H1 (cell line): ENCODE results near the gene CELSR1.

Experiments
- BRCA1 ChIP-seq: IDR thresholded peaks from 2 replicates; pipeline ENCODE4 v1.6.1; 2012; ENCODE audit warnings: low read depth, low read length, improper control_type of control experiment
- CBX5 ChIP-seq: fragments of 300-800, 300-1000 bp; sonication (generic); IDR thresholded peaks from 2 replicates; pipeline ENCODE4 v1.7.1; 2016; ENCODE audit warnings: antibody characterized with exemption, low read length, low read depth
- CEBPB ChIP-seq: IDR thresholded peaks from 2 replicates; pipeline ENCODE4 v1.6.1; 2012; ENCODE audit warnings: low read depth, low read length
- FOSL1 ChIP-seq: IDR thresholded peaks from 2 replicates; pipeline ENCODE4 v1.6.1; 2011; ENCODE audit warnings: mild to moderate bottlenecking, low read depth, low read length, moderate library complexity; ENCODE audit not compliant: insufficient read depth
- GTF2F1 ChIP-seq: IDR thresholded peaks from 2 replicates; pipeline ENCODE4 v1.6.1; 2012; ENCODE audit warnings: low read depth, low read length, improper control_type of control experiment, borderline replicate concordance
- JUN ChIP-seq: IDR thresholded peaks from 2 replicates; pipeline ENCODE4 v1.6.1; 2011; ENCODE audit warnings: low read depth, mild to moderate bottlenecking, improper control_type of control experiment, low read length
- POLR2A ChIP-seq, 2 experiments: IDR thresholded peaks; 1 replicate in 1 of 2; 2 replicates in 1 of 2; pipeline ENCODE4 v1.6.1; 2011; ENCODE audit warnings: low read depth in 2 of 2, low read length in 2 of 2, mild to moderate bottlenecking in 2 of 2; ENCODE audit errors: control extremely low read depth in 1 of 2
- RAD21 ChIP-seq, 2 experiments: IDR thresholded peaks in 1 of 2; conservative IDR thresholded peaks in 1 of 2; 2 replicates each; pipeline ENCODE4 v1.6.1; 2011; ENCODE audit warnings: low read depth in 2 of 2, low read length in 2 of 2, improper control_type of control experiment in 1 of 2, inconsistent platforms in 1 of 2, mild to moderate bottlenecking in 1 of 2, moderate library complexity in 1 of 2
- SIX5 ChIP-seq: IDR thresholded peaks from 2 replicates; pipeline ENCODE4 v1.6.1; 2011; ENCODE audit warnings: mild to moderate bottlenecking, low read depth, low read length
- TAF1 ChIP-seq: IDR thresholded peaks from 2 replicates; pipeline ENCODE4 v1.6.1; 2011; ENCODE audit warnings: mild to moderate bottlenecking, low read depth, low read length
- TF ChIP-seq, protein P1 (sequence below): IDR thresholded peaks from 2 replicates; pipeline ENCODE4 v1.6.1; 2011; ENCODE audit warnings: low read length, improper control_type of control experiment
- TF ChIP-seq, protein P2 (sequence below), 3 experiments: IDR thresholded peaks; 1 replicate in 2 of 3; 2 replicates in 1 of 3; pipeline versions ENCODE4 v1.5.1 to v1.6.1; 2011; ENCODE audit warnings: low read length in 3 of 3, mild to moderate bottlenecking in 3 of 3, inconsistent platforms in 2 of 3, low read depth in 1 of 3, moderate library complexity in 1 of 3; ENCODE audit not compliant: insufficient read depth in 1 of 3; ENCODE audit errors: control extremely low read depth in 1 of 3
- TF ChIP-seq, protein P3 (sequence below): IDR thresholded peaks from 2 replicates; pipeline ENCODE4 v1.6.1; 2011; ENCODE audit warnings: low read depth, mild to moderate bottlenecking, low read length; ENCODE audit not compliant: insufficient read depth

DNA sequence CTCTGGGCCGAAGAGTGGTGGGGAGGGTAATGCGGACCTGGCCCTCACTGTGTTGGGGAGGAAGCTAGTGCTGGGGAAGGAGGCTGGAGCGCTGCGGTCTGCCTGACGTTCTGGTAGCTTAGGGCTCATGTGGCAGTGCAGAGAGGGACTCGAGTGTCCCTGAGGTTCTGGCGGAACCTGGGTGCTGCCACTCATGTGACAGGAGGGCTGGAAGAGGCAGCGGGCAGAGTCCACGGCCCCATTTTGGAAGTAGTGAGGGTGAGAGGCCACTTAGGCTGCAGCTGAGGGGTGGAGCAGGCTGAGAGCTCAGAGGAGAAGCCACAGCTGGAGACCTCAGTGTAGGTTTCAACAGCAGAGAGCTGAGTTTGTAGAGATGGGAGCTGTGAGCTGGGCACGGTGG lies 218.1 kb downstream of the CELSR1 start:
- TF ChIP-seq SIX5 = no peak
- TF ChIP-seq FOSL1 = no peak
- TF ChIP-seq CEBPB = no peak
- TF ChIP-seq POLR2A (IDR thresholded peaks at IDR 0.05; ENCODE audit: control extremely low read depth in 1 of 2, low read depth in 2 of 2, low read length in 2 of 2) = no peak
- TF ChIP-seq, protein P1, sequence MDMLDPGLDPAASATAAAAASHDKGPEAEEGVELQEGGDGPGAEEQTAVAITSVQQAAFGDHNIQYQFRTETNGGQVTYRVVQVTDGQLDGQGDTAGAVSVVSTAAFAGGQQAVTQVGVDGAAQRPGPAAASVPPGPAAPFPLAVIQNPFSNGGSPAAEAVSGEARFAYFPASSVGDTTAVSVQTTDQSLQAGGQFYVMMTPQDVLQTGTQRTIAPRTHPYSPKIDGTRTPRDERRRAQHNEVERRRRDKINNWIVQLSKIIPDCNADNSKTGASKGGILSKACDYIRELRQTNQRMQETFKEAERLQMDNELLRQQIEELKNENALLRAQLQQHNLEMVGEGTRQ = no peak
- no peak for TF ChIP-seq RAD21 (IDR thresholded peaks at IDR 0.05 in 1 of 2, conservative IDR thresholded peaks at IDR 0.05 in 1 of 2; ENCODE audit: low read depth in 2 of 2, low read length in 2 of 2)
- TF ChIP-seq BRCA1 = no peak
- TF ChIP-seq JUN = no peak
- no peak for TF ChIP-seq TAF1
- no peak for TF ChIP-seq GTF2F1
- TF ChIP-seq, protein P2, sequence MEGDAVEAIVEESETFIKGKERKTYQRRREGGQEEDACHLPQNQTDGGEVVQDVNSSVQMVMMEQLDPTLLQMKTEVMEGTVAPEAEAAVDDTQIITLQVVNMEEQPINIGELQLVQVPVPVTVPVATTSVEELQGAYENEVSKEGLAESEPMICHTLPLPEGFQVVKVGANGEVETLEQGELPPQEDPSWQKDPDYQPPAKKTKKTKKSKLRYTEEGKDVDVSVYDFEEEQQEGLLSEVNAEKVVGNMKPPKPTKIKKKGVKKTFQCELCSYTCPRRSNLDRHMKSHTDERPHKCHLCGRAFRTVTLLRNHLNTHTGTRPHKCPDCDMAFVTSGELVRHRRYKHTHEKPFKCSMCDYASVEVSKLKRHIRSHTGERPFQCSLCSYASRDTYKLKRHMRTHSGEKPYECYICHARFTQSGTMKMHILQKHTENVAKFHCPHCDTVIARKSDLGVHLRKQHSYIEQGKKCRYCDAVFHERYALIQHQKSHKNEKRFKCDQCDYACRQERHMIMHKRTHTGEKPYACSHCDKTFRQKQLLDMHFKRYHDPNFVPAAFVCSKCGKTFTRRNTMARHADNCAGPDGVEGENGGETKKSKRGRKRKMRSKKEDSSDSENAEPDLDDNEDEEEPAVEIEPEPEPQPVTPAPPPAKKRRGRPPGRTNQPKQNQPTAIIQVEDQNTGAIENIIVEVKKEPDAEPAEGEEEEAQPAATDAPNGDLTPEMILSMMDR (IDR thresholded peaks at IDR 0.05; ENCODE audit: control extremely low read depth in 1 of 3, insufficient read depth in 1 of 3, low read depth in 1 of 3, low read length in 3 of 3) = no peak
- no peak for TF ChIP-seq CBX5
- TF ChIP-seq, protein P3, sequence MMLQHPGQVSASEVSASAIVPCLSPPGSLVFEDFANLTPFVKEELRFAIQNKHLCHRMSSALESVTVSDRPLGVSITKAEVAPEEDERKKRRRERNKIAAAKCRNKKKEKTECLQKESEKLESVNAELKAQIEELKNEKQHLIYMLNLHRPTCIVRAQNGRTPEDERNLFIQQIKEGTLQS = no peak
